HG03520 (cell line): ENCODE measurements around the gene ZNF385C.

ENCODE experiments used
- ATAC-seq: cut with Tn5 transposase; IDR thresholded peaks from one replicate; pipeline ENCODE4 v1.9.1; 2021; ENCODE audit warnings: mild to moderate bottlenecking, moderate library complexity; ENCODE audit not compliant: unreplicated experiment

ZNF385C gene

DNA sequence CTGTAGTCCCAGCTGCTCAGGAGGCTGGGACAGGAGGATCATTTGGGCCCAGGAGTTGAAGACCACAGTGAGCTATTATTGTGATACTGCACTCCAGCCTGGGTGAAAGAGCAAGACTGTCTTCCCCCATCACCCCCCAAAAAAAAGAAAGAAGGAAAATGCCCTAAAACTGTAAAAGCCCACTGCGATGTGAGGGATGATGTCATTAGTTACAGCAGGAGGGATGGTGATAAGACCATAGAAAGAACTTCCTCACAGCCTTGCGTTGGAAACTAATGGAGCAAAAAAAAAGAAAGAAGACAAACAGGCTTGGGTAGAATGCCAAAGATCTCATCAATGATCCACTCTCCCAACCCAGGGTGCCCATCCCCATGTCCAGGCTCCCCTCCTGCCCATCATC, 18.7 kb downstream of the ZNF385C start:
- ATAC-seq = no peak

- ATAC-seq = no peak
Measured at GRCh38 chr17:42078396-42079043, 19.8 kb downstream of the ZNF385C start.

DNA sequence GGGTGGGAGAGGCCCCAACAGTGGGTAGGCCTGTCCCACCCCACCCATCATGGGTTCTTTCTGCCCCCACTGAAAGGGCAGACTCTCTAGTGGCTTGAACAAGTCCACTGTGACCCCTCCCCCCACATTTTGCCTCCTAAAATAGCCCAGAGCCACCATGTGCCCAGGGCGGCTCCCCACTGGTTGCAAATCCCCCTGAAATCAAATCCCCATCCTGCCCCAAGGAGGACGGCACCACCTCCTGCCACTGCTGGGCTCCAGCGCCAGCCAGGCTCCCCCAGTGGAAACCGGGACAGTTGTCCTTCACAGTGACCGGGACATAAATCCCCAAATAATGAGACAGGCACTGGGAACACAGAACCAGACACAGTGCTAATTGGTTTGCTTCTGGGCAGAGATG, 20.5 kb downstream of the ZNF385C start:
- ATAC-seq = no peak

GRCh38 chr17:42076797-42077559, 21.3 kb downstream of the ZNF385C start:
- ATAC-seq = no peak

DNA sequence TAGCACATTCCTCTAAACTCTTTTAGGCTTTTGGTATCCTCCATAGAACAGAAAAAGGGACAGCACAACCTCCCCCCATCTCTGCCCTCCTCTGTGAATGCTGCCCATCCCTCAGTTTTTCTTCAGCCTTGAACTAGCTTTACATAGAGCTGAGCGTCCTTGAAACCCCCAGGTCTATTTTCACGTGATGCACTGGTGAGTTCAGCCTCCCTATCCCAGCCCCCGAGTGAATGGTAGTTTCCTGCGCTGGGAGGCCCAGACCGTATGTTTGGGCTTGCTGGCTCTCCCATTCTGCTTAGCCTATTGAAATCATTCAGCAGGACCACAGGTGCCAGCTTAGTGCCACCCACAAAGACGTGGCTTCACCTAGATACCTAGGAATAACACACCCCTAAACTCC, 22.5 kb downstream of the ZNF385C start:
- ATAC-seq = no peak

DNA sequence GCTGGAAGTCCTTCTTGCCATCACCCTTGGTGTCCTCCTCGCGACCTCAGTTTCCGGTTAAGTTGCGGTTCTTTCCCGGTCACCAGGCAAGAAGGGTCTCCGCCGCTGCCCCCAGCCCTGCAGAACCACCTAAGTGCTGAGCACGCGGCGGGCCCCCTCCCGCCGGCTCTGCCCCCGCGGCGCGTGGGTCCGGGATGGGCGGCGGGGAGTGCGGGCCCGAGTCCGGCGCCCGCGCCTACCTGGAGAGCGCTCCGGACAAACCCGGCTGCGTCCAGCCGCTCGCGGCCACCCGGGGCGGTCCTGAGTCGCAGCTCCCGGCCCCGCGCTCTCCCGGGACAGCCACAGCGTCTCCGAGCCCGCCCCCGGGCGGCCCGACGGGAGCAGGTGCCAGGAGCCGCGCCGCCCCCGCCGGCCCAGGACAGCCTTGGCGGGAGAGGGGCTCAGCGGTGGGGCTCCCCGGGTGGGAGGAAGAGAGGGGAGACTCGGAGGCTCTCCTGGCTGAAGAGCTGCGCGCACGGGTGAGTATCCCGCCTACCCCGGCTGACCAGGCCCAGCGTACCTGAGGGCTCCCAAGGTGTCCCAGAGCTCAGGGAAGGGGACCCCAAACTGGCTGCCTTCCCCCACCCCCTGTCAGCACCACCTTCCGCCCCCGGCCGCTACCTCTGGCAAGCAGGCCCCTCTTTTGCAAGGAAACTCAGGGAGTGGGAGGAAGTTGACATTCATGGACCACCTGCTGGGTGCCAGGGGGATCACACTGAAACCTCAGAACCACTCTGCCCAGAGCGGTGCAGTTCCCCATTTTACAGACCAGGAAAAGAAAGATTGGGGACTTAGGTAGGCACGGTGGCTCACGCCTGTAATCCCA, 25.7 kb downstream of the ZNF385C start:
- no peak for ATAC-seq

DNA sequence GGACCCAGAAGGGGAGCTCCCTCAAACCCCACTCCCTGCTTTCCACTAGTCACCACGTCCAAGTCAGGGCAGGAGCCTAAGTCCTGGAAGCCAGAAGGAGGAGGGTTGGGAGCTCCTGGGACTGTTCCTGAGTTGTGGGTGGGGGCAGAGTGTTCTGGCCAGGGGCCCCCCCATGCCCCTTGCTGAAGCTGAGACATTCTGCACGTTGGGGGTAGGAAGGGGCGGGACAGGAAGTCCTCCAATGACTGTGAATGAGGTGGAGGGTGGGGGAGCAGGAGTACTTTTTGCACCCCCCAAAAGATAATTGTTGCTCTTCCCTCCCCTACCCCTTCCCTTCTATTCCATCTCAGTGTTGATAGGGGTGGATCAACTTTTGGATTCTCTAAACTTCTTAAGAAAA, 26.5 kb downstream of the ZNF385C start:
- no peak for ATAC-seq

GRCh38 chr17:42068979-42069378, 29.3 kb downstream of the ZNF385C start:
- no peak for ATAC-seq

DNA sequence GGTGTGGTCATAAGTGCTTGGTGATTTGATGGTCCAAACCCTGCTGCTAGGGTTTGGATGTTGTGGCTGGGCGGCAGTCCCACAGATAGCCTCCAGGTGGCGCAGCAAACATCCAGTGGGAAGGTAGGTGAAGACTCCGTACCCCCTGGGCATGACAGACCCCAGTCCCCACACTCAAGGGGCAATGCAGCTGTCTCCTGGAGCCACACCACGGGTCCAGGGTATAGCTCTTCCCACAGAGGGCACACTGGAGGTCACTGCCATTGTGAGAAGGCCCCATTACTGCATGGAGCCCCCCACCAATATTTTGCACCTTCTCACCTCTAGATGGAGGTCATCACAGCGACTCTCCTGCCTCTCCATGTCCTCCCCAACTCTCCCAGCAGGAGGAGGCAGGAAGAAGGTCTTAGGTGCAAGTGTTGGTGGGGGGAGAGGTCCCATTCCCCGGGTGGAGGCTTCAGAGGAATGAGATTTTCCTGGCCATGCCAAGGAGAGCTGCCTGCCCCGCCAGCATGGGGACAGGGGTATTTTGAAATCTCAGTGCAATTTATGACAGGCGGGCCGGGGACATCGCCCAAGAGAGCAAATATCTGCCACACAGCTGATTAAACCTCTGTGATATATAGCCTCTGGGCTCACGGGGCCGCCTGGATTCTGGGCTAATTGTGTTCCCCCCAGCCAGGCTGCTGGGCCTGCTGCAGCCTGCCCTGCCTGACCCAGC, 30.7 kb downstream of the ZNF385C start:
- ATAC-seq = no peak

DNA sequence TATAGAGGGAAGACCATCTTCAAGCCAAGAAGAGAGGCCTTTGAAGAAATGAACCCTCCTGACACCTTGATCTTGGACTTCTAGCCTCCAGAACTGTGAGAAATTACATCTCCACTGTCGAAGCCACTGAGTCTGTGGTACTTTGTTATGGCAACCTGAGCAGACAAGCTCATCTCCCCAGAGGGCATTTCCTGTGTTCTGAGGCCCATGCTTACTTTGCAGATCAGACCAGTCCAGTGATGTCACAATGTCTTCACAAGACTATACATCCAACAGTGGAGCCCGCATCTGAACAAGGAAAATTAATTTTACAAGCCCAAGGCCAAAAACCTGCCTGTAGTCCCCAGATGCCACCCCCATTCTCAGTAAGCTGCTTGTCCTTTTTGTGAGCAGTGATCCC, 33.1 kb downstream of the ZNF385C start:
- no peak for ATAC-seq

DNA sequence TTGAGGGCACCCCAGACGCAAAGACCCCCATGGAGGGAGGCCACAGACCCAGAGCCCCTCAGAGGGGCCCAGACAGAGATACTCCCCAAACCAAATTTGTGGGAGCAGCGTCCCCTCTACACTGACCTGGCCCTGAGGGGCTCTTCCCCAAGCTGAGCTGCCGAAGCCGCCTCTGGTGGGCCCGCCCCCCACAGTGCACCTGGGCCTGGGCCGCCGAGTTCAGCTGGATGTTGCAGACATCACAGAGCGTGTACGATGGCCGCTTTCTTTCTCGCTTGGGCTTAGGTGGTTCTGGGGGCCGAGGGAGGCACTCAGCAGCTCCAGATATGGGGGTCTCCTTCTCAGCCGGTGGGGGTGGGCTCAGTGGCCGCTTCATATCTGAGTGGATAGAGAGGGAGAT, 35.6 kb downstream of the ZNF385C start:
- no peak for ATAC-seq

- ATAC-seq = no peak
Measured at GRCh38 chr17:42061646-42062487, 36.4 kb downstream of the ZNF385C start.

DNA sequence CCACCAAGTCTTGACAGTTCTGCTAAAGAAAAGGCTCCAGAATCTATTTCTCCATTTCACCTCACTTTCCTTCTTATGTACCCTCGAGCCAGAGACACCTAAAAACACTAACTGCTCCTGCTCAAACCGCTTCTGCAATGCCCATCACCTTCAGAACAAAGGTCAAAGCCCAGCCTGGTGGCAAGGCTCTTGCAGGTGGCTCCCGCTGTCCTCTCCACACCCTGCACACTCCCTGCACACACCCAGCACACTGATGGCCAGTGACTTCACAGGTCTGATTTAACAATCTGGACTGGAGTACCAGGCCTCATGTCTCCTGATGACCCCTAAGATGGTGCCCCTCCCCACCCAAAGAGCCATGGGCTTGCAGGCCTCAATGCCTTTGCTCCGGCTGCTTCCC, 38.0 kb downstream of the ZNF385C start:
- ATAC-seq = no peak

DNA sequence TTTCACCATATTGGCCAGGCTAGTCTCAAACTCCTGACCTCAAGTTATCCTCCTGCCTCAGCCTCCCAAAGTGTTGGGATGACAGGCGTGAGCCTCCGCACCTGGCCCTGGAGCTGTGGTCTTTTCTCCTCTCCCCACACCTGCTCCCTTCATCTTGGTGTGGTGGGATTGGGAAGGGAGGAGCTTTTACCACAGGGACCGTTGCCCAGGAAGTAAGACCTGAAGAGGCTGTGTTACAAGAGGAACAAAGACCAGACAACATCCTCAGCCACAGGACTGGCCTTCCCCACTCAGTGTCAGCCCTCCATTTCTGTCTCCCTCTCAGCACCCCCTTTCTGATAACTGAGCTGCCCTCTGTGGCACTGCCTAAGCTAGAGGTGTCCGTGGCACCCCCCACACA, 38.5 kb downstream of the ZNF385C start:
- ATAC-seq = no peak

DNA sequence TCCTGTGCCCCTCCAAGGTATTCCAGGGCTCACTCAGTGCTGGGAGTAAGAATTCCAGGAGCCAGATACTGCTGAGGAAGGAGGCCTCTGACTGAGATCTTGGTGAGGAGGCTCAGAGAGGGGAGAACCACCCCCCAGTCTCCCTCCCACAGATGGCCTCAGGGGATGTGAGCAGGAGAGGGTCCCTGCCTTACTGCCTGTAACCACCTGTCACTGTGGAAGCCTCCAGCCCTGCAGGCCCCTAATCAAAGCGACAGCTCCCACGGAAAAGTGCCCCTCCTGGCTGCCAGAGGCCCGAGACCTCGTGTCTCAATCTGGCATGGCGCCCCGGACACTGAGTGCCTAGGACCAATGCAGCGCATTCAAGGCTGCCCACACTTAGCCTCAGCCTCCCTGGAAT, 40.2 kb downstream of the ZNF385C start:
- ATAC-seq = no peak

GRCh38 chr17:42056635-42057034, 41.6 kb downstream of the ZNF385C start:
- no peak for ATAC-seq

GRCh38 chr17:42055496-42055895, 42.8 kb downstream of the ZNF385C start:
- no peak for ATAC-seq

GRCh38 chr17:42055027-42055426, 43.2 kb downstream of the ZNF385C start:
- ATAC-seq = no peak

GRCh38 chr17:42053731-42054500, 44.4 kb downstream of the ZNF385C start:
- no peak for ATAC-seq
